DND-41 (cell line): ENCODE measurements around the gene DHRS11.

ENCODE experiments used
- CTCF ChIP-seq: IDR thresholded peaks from 2 replicates; pipeline ENCODE4 v1.5.1; 2012; ENCODE audit warnings: borderline replicate concordance, low read length, moderate library complexity, mild to moderate bottlenecking; ENCODE audit not compliant: poor library complexity, severe bottlenecking; ENCODE audit errors: extremely low read depth
- EZH2 ChIP-seq: IDR thresholded peaks from 3 replicates; pipeline ENCODE4 v1.6.1; 2012; ENCODE audit warnings: borderline replicate concordance, low read depth, mild to moderate bottlenecking, moderate library complexity, low read length, inconsistent platforms; ENCODE audit not compliant: severe bottlenecking

- TF ChIP-seq CTCF (no peak), EZH2 (no peak)
These were observed 31.6 kb downstream of the DHRS11 start for GRCh38 chr17:36623281-36623680.
